Measurements from ENCODE around the gene ADCK2. TPM values are rescaled to one million over a fixed set of nuclear protein-coding genes. Genes with fewer than 3 reads are reported as not detected.

Gene ADCK2
- total and polyA plus RNA-seq, 9 of the 15 experiments (the other 6 are each of a cell fraction or from before 2014, with no cell fraction given), result 0.08 to 14.3 (median 9.7) TPM

- TF ChIP-seq GABPB1 (CRISPR knock-in tag; IDR thresholded peaks at IDR 0.05), result 0 out of 2 replicates have a peak, but pooled peaks have one; percentile 26
- no peak for TF ChIP-seq NFE2 (IDR thresholded peaks at IDR 0.05; ENCODE audit: low read depth)
- ChIA-PET POLR2A (interaction anchor here (0.6 kb wide), 1 partner anchor 934 kb away, joined by 3 read pairs; no protein-coding TSS in a partner anchor), CTCF (ENCODE audit: low intra/inter-chr PET ratio) (no interaction called here)
- intact Hi-C loops (cut with micrococcal nuclease), result no loop called here
- WGBS (ENCODE audit: insufficient coverage, low coverage, missing lambda C conversion rate), result 81% methylated on average over 10 of the region's 10 CpGs
- FAIRE-seq (no peak), DNase-seq (ENCODE audit: extremely low read depth in 1 of 4, low spot score in 3 of 4) (no peak), ATAC-seq (no peak)
- Histone ChIP-seq H2AFZ (ENCODE audit: low read depth, low read length) (no peak overlapping the region), H3K9me3 (replicated peaks; ENCODE audit: control insufficient read depth, insufficient read depth, low read depth, low read length) (0 out of 2 replicates have a peak, but pooled peaks cover 4% of the 10 kb centered on the region), H3K4me3 (no peak overlapping the region), H3K9me1 (ENCODE audit: control insufficient read depth, insufficient read depth, low read length) (no peaks in the 10 kb centered on the region), H3K27ac (ENCODE audit: extremely low read depth, low read depth, low read length) (no peak overlapping the region), H3K9ac (ENCODE audit: insufficient read depth in 1 of 2, low read depth in 2 of 2, low read length in 2 of 2) (no peak overlapping the region), H4K20me1 (replicated peaks; ENCODE audit: control insufficient read depth, insufficient read depth, low read length) (no peaks in the 10 kb centered on the region), H3K27me3 (ENCODE audit: control insufficient read depth in 2 of 2, insufficient read depth in 2 of 2, low read length in 2 of 2) (no peaks in the 10 kb centered on the region), H3K4me1 (replicated peaks in 1 of 2; ENCODE audit: control insufficient read depth in 2 of 2, insufficient read depth in 2 of 2, low read length in 2 of 2) (no peaks in the 10 kb centered on the region), H3K4me2 (ENCODE audit: insufficient read depth, low read length) (no peak overlapping the region), H3K36me3 (ENCODE audit: control insufficient read depth, insufficient read depth, low read length) (no peaks in the 10 kb centered on the region), H3K79me2 (ENCODE audit: control insufficient read depth, insufficient read depth, low read length) (no peaks in the 10 kb centered on the region)
- in situ Hi-C loops (cut with MboI), result no loop called here
- no TSS peak for BruUV-seq (replicated peaks)
Measured at GRCh38 chr7:140714331-140715040, 41.7 kb downstream of the ADCK2 start.

- no peak for FAIRE-seq
- 77% methylated on average over 5 of the region's 5 CpGs for WGBS (ENCODE audit: insufficient coverage, low coverage, missing lambda C conversion rate)
- no peak overlapping the region for H2AFZ ChIP-seq (ENCODE audit: low read depth, low read length)
Measured at GRCh38 chr7:140719721-140720120, 47.0 kb downstream of the ADCK2 start.

More at GRCh38 chr7:140719721-140720120, 47.0 kb downstream of the ADCK2 start:
- Histone ChIP-seq H3K4me3 (no peak overlapping the region), H4K20me1 (replicated peaks; ENCODE audit: control insufficient read depth, insufficient read depth, low read length) (no peaks in the 10 kb centered on the region), H3K4me2 (ENCODE audit: insufficient read depth, low read length) (no peak overlapping the region), H3K27ac (ENCODE audit: extremely low read depth, low read depth, low read length) (no peak overlapping the region), H3K4me1 (replicated peaks in 1 of 2; ENCODE audit: control insufficient read depth in 2 of 2, insufficient read depth in 2 of 2, low read length in 2 of 2) (no peaks in the 10 kb centered on the region), H3K9me3 (replicated peaks; ENCODE audit: control insufficient read depth, insufficient read depth, low read depth, low read length) (no peaks in the 10 kb centered on the region), H3K9ac (ENCODE audit: insufficient read depth in 1 of 2, low read depth in 2 of 2, low read length in 2 of 2) (no peak overlapping the region), H3K27me3 (ENCODE audit: control insufficient read depth in 2 of 2, insufficient read depth in 2 of 2, low read length in 2 of 2) (no peaks in the 10 kb centered on the region), H3K9me1 (ENCODE audit: control insufficient read depth, insufficient read depth, low read length) (no peaks in the 10 kb centered on the region), H3K36me3 (ENCODE audit: control insufficient read depth, insufficient read depth, low read length) (peaks cover 4% of the 10 kb centered on the region; the same call in 2 of the 3 replicates), H3K79me2 (ENCODE audit: control insufficient read depth, insufficient read depth, low read length) (no peaks in the 10 kb centered on the region)
- no TSS peak for BruUV-seq (replicated peaks)
- intact Hi-C loops (cut with micrococcal nuclease), result no loop called here
- ChIA-PET CTCF (ENCODE audit: low intra/inter-chr PET ratio) (no interaction called here), POLR2A (interaction anchor here (1.2 kb wide), 1 partner anchor 23 kb away, joined by 3 read pairs; the partner anchor contains the start of gene NDUFB2)
- no peak for TF ChIP-seq NELFE (IDR thresholded peaks at IDR 0.05; ENCODE audit: insufficient read depth, insufficient read length)
- TF ChIP-seq XRCC4 (IDR thresholded peaks at IDR 0.05; ENCODE audit: extremely low read depth, insufficient read depth, insufficient read length), result no peak
- TF ChIP-seq HNRNPL (IDR thresholded peaks at IDR 0.05; ENCODE audit: low read depth, low read length), result no peak
- no peak; the same call in 2 of the 3 replicates for ATAC-seq
- in situ Hi-C loops (cut with MboI), result no loop called here
- DNase-seq (ENCODE audit: extremely low read depth in 1 of 4, low spot score in 3 of 4), result no peak
